ENCODE results near the gene ANO8. TPM values are rescaled to one million over a fixed set of nuclear protein-coding genes. Genes with fewer than 3 reads are reported as not detected.

Gene ANO8
- total RNA-seq, 1 donor, result 5.1 TPM

- Histone ChIP-seq H3K4me3 (ENCODE audit: insufficient read depth, low read length) (no peak overlapping the region), H4K20me1 (ENCODE audit: insufficient read depth, low read length) (no peaks in the 10 kb centered on the region), H3K79me2 (ENCODE audit: insufficient read depth, low read length) (no peaks in the 10 kb centered on the region), H3K27me3 (ENCODE audit: insufficient read depth, low read length) (no peaks in the 10 kb centered on the region), H3K9me3 (ENCODE audit: low read depth, low read length) (no peaks in the 10 kb centered on the region), H3K27ac (ENCODE audit: low read depth, low read length) (no peak overlapping the region), H3K36me3 (ENCODE audit: insufficient read depth, low read length) (no peaks in the 10 kb centered on the region), H2AFZ (ENCODE audit: low read length) (no peak overlapping the region), H3K4me1 (ENCODE audit: insufficient read depth, low read length) (peaks cover 7% of the 10 kb centered on the region), H3K4me2 (ENCODE audit: insufficient read depth, low read length) (no peak overlapping the region)
- DNase-seq (ENCODE audit: insufficient read length, low spot score, missing footprints), result no peak
- TF ChIP-seq CTCF (IDR thresholded peaks at IDR 0.05; ENCODE audit: extremely low read depth, low read depth, low read length), result no peak
Observed at GRCh38 chr19:17286263-17286662, 48.4 kb downstream of the ANO8 start.

- Histone ChIP-seq H3K27me3 (ENCODE audit: insufficient read depth, low read length) (no peaks in the 10 kb centered on the region), H3K4me2 (ENCODE audit: insufficient read depth, low read length) (no peak overlapping the region), H3K36me3 (ENCODE audit: insufficient read depth, low read length) (no peaks in the 10 kb centered on the region), H3K4me3 (ENCODE audit: insufficient read depth, low read length) (no peak overlapping the region), H3K4me1 (ENCODE audit: insufficient read depth, low read length) (peaks cover 7% of the 10 kb centered on the region), H2AFZ (ENCODE audit: low read length) (no peak overlapping the region), H4K20me1 (ENCODE audit: insufficient read depth, low read length) (no peaks in the 10 kb centered on the region), H3K79me2 (ENCODE audit: insufficient read depth, low read length) (no peaks in the 10 kb centered on the region), H3K9me3 (ENCODE audit: low read depth, low read length) (no peaks in the 10 kb centered on the region), H3K27ac (ENCODE audit: low read depth, low read length) (no peak overlapping the region)
- no peak for TF ChIP-seq CTCF (IDR thresholded peaks at IDR 0.05; ENCODE audit: extremely low read depth, low read depth, low read length)
- peak; percentile 52 for DNase-seq (ENCODE audit: insufficient read length, low spot score, missing footprints)
Observed at GRCh38 chr19:17285415-17286135, 49.1 kb downstream of the ANO8 start.

GRCh38 chr19:17283504-17283996 is 51.1 kb downstream of the ANO8 start:
- H3K4me1 ChIP-seq (ENCODE audit: insufficient read depth, low read length), result peaks cover 7% of the 10 kb centered on the region
- no peak for TF ChIP-seq CTCF (IDR thresholded peaks at IDR 0.05; ENCODE audit: extremely low read depth, low read depth, low read length)
- H4K20me1 ChIP-seq (ENCODE audit: insufficient read depth, low read length), result peaks cover 3% of the 10 kb centered on the region
- no peaks in the 10 kb centered on the region for H3K79me2 ChIP-seq (ENCODE audit: insufficient read depth, low read length)
- peak; percentile 26 for DNase-seq (ENCODE audit: insufficient read length, low spot score, missing footprints)
- no peak overlapping the region for H3K4me3 ChIP-seq (ENCODE audit: insufficient read depth, low read length)
- H3K36me3 ChIP-seq (ENCODE audit: insufficient read depth, low read length), result no peaks in the 10 kb centered on the region
- H3K27ac ChIP-seq (ENCODE audit: low read depth, low read length), result no peak overlapping the region
- no peak overlapping the region for H3K4me2 ChIP-seq (ENCODE audit: insufficient read depth, low read length)
- no peaks in the 10 kb centered on the region for H3K27me3 ChIP-seq (ENCODE audit: insufficient read depth, low read length)
- no peaks in the 10 kb centered on the region for H3K9me3 ChIP-seq (ENCODE audit: low read depth, low read length)
- no peak overlapping the region for H2AFZ ChIP-seq (ENCODE audit: low read length)

- TF ChIP-seq CTCF (IDR thresholded peaks at IDR 0.05; ENCODE audit: extremely low read depth, low read depth, low read length), result peak; percentile 79
- no peaks in the 10 kb centered on the region for H3K79me2 ChIP-seq (ENCODE audit: insufficient read depth, low read length)
- peaks cover 7% of the 10 kb centered on the region for H3K4me1 ChIP-seq (ENCODE audit: insufficient read depth, low read length)
- no peak overlapping the region for H3K27ac ChIP-seq (ENCODE audit: low read depth, low read length)
- H2AFZ ChIP-seq (ENCODE audit: low read length), result peak overlapping the region; percentile 77
- H3K4me2 ChIP-seq (ENCODE audit: insufficient read depth, low read length), result peak overlapping the region; percentile 84
- no peaks in the 10 kb centered on the region for H3K36me3 ChIP-seq (ENCODE audit: insufficient read depth, low read length)
- H4K20me1 ChIP-seq (ENCODE audit: insufficient read depth, low read length), result peaks cover 3% of the 10 kb centered on the region
- H3K4me3 ChIP-seq (ENCODE audit: insufficient read depth, low read length), result peak overlapping the region; percentile 65
- peak; percentile 99 for DNase-seq (ENCODE audit: insufficient read length, low spot score, missing footprints)
- H3K27me3 ChIP-seq (ENCODE audit: insufficient read depth, low read length), result no peaks in the 10 kb centered on the region
- no peaks in the 10 kb centered on the region for H3K9me3 ChIP-seq (ENCODE audit: low read depth, low read length)
Observed at GRCh38 chr19:17282488-17283125, 52.0 kb downstream of the ANO8 start.

All from osteoblast (primary cell).